Trophoblast cell (in vitro differentiated cells and primary cell): ENCODE results near the gene BPHL.
"Not testable (repeated sequence)": the region's sequence is repeated elsewhere in the genome, so short reads cannot be mapped to it uniquely, and the experiment has no call there.

Source experiments
- DNase-seq, 2 donors: peaks; one replicate each; pipeline ENCODE4 v3.0.0-alpha.2; 2016
- H2AFZ ChIP-seq: 2 replicates; pipeline ENCODE4 v1.6.1; 2013; ENCODE audit warnings: low read length, moderate library complexity, mild to moderate bottlenecking; ENCODE audit not compliant: insufficient read depth, poor library complexity
- H2AK5ac ChIP-seq: 2 replicates; pipeline ENCODE4 v1.6.1; 2013; ENCODE audit warnings: mild to moderate bottlenecking, low read length
- H2BK120ac ChIP-seq: 2 replicates; pipeline ENCODE4 v1.6.1; 2013; ENCODE audit warnings: low read length, mild to moderate bottlenecking, moderate library complexity; ENCODE audit not compliant: insufficient read depth, poor library complexity
- H2BK12ac ChIP-seq: 2 replicates; pipeline ENCODE4 v1.6.1; 2013; ENCODE audit warnings: mild to moderate bottlenecking, low read length, moderate library complexity
- H2BK5ac ChIP-seq: 2 replicates; pipeline ENCODE4 v1.6.1; 2013; ENCODE audit warnings: low read length, low read depth, moderate library complexity, mild to moderate bottlenecking; ENCODE audit not compliant: poor library complexity
- H3K14ac ChIP-seq: 2 replicates; pipeline ENCODE4 v1.6.1; 2013; ENCODE audit warnings: mild to moderate bottlenecking, low read length
- H3K18ac ChIP-seq: 2 replicates; pipeline ENCODE4 v1.6.1; 2013; ENCODE audit warnings: mild to moderate bottlenecking, low read length
- H3K23ac ChIP-seq: 2 replicates; pipeline ENCODE4 v1.6.1; 2013; ENCODE audit warnings: low read length
- H3K27ac ChIP-seq: 2 replicates; pipeline ENCODE4 v1.5.1; 2013; ENCODE audit warnings: low read depth, mild to moderate bottlenecking, inconsistent platforms, low read length, moderate library complexity
- H3K27me3 ChIP-seq: 2 replicates; pipeline ENCODE4 v1.6.1; 2013; ENCODE audit warnings: inconsistent platforms, mild to moderate bottlenecking, low read length, moderate library complexity; ENCODE audit not compliant: insufficient read depth
- H3K36me3 ChIP-seq, 2 experiments: 1 replicate in 1 of 2; 2 replicates in 1 of 2; pipeline ENCODE4 v1.6.1; 2013; ENCODE audit warnings: low read length in 2 of 2, mild to moderate bottlenecking in 2 of 2, moderate library complexity in 1 of 2; ENCODE audit not compliant: insufficient read depth in 2 of 2, control insufficient read depth in 1 of 2
- H3K4ac ChIP-seq: 2 replicates; pipeline ENCODE4 v1.6.1; 2013; ENCODE audit warnings: low read depth, mild to moderate bottlenecking, low read length, moderate library complexity
- H3K4me1 ChIP-seq, 2 experiments: 1 replicate in 1 of 2; 2 replicates in 1 of 2; pipeline ENCODE4 v1.6.1; 2013; ENCODE audit warnings: low read length in 2 of 2, mild to moderate bottlenecking in 2 of 2, moderate library complexity in 1 of 2; ENCODE audit not compliant: insufficient read depth in 2 of 2, control insufficient read depth in 1 of 2
- H3K4me2 ChIP-seq: 2 replicates; pipeline ENCODE4 v1.6.1; 2013; ENCODE audit warnings: inconsistent platforms, mild to moderate bottlenecking, low read length, moderate library complexity
- H3K4me3 ChIP-seq: 2 replicates; pipeline ENCODE4 v1.5.1; 2013; ENCODE audit warnings: mild to moderate bottlenecking, low read depth, low read length, inconsistent platforms
- H3K79me1 ChIP-seq: one replicate; pipeline ENCODE4 v1.6.1; 2013; ENCODE audit warnings: low read length
- H3K79me2 ChIP-seq: 2 replicates; pipeline ENCODE4 v1.6.1; 2013; ENCODE audit warnings: low read length, mild to moderate bottlenecking; ENCODE audit not compliant: control insufficient read depth, insufficient read depth, poor library complexity
- H3K9ac ChIP-seq: 2 replicates; pipeline ENCODE4 v1.6.1; 2013; ENCODE audit warnings: mild to moderate bottlenecking, low read length
- H3K9me3 ChIP-seq: 2 replicates; pipeline ENCODE4 v1.6.1; 2013; ENCODE audit warnings: low read depth, mild to moderate bottlenecking, control low read depth, inconsistent platforms, low read length; ENCODE audit not compliant: insufficient read depth
- H4K12ac ChIP-seq: 2 replicates; pipeline ENCODE4 v1.6.1; 2013; ENCODE audit warnings: low read depth, mild to moderate bottlenecking, low read length, moderate library complexity
- H4K8ac ChIP-seq: 2 replicates; pipeline ENCODE4 v1.6.1; 2013; ENCODE audit warnings: low read depth, mild to moderate bottlenecking, low read length, moderate library complexity
- H4K91ac ChIP-seq: one replicate; pipeline ENCODE4 v1.6.1; 2013; ENCODE audit warnings: low read depth, mild to moderate bottlenecking, low read length, moderate library complexity
- WGBS: extraction: QIAGEN DNeasy Blood & Tissue Kit; methylation state at CpG from one replicate; pipeline ENCODE4 v1.1.7; 2013; ENCODE audit warnings: missing lambda C conversion rate; ENCODE audit not compliant: insufficient read length, insufficient coverage; ENCODE audit errors: extremely low coverage; 5-methylcytosine and 5-hydroxymethylcytosine counted together

BPHL gene

DNA sequence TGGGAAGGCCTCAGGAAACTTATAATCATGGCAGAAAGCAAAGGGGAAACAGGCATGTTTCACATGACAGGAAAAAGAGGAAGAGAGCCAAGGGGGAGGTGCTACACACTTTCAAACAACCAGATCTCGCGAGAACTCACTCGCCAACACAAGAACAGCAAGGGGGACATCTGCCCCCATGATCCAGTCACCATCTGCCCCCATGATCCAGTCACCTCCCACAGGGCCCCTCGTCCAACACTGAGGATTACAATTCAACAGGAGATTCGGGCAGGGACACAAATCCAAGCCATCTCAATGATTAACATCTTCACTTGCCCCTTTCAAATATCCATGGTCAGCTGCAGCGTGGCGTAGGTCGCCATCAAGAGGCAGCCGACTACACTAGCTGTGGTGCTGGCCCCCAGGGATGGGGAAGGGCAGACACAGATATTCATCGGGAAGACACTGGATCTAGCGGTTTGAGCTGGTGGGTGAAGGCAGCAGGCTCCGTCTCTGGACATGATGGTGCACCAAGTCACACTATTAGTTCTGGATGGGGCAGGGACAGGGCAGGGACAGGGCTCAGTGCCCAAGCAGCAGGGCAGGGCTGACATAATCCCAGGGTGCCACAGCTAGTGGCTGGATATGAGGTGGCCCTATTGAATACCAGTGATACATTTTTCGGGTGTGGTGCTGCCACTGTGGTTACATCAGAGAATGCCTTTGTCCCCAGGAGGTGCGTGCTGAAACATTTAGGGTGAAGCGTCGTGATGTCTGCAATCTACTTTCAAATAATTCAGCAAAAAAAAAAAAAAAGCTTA is 77.4 kb downstream of the BPHL start:
- Histone ChIP-seq H2BK12ac (no peak overlapping the region), H3K36me3 (no peaks in the 10 kb centered on the region), H3K27ac (no peak overlapping the region), H3K9ac (no peak overlapping the region), H2BK120ac (no peak overlapping the region), H2BK5ac (no peak overlapping the region), H3K27me3 (peaks cover 2% of the 10 kb centered on the region), H3K4me1 (peaks cover 3 to 9% of the 10 kb centered on the region in 2 experiments), H3K79me2 (no peaks in the 10 kb centered on the region), H2AFZ (no peak overlapping the region), H3K4me2 (no peak overlapping the region), H3K79me1 (peaks cover 1% of the 10 kb centered on the region), H3K9me3 (peaks cover 6% of the 10 kb centered on the region), H3K4ac (no peak overlapping the region), H4K8ac (peak overlapping the region; percentile 31), H3K14ac (no peak overlapping the region), H3K23ac (no peak overlapping the region), H3K4me3 (peak overlapping the region; percentile 33), H3K18ac (no peak overlapping the region), H4K91ac (no peak overlapping the region), H2AK5ac (no peak overlapping the region), H4K12ac (peak overlapping the region; percentile 35)
- no CpG with 5 or more reads among the region's 16 CpGs for whole genome bisulfite sequencing
- peak in 1 of 2 donors; percentile 49 for DNase-seq

DNA sequence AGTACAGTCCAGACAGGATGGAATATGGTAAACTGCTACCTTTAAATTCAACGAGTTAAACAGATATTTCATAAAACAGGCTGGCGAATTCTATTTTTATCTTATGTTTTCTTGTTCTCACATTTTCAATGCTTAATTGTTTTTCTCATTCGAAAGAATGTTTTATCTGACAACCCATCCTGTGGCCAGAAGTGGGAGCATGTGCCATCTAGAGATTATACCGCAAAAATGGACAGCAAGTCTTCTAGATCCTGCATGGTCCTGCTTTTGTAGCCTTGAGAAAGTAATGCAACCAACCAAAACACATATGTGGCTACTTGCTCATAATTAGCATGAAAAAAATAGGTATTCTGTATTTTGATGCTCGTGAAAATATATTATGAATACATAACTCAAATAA is 78.3 kb downstream of the BPHL start:
- H3K14ac ChIP-seq: no peak overlapping the region
- no peak overlapping the region for H2BK5ac ChIP-seq
- H4K91ac ChIP-seq: no peak overlapping the region
- H3K23ac ChIP-seq: no peak overlapping the region
- peaks cover 3 to 9% of the 10 kb centered on the region in 2 experiments for H3K4me1 ChIP-seq
- H3K27ac ChIP-seq: no peak overlapping the region
- H3K79me2 ChIP-seq: no peaks in the 10 kb centered on the region
- no peak overlapping the region for H3K18ac ChIP-seq
- no CpG with 5 or more reads among the region's 5 CpGs for WGBS
- H3K4me3 ChIP-seq: no peak overlapping the region
- no peak overlapping the region for H2BK12ac ChIP-seq
- H3K4me2 ChIP-seq: no peak overlapping the region
- no peak overlapping the region for H4K8ac ChIP-seq
- H3K4ac ChIP-seq: no peak overlapping the region
- peaks cover 6% of the 10 kb centered on the region for H3K9me3 ChIP-seq
- H2BK120ac ChIP-seq: no peak overlapping the region
- H2AK5ac ChIP-seq: no peak overlapping the region
- no peak overlapping the region for H4K12ac ChIP-seq
- DNase-seq: no peak
- no peaks in the 10 kb centered on the region for H3K36me3 ChIP-seq
- H3K9ac ChIP-seq: no peak overlapping the region
- no peak overlapping the region for H2AFZ ChIP-seq
- peaks cover 1% of the 10 kb centered on the region for H3K79me1 ChIP-seq
- peaks cover 2% of the 10 kb centered on the region for H3K27me3 ChIP-seq

DNA sequence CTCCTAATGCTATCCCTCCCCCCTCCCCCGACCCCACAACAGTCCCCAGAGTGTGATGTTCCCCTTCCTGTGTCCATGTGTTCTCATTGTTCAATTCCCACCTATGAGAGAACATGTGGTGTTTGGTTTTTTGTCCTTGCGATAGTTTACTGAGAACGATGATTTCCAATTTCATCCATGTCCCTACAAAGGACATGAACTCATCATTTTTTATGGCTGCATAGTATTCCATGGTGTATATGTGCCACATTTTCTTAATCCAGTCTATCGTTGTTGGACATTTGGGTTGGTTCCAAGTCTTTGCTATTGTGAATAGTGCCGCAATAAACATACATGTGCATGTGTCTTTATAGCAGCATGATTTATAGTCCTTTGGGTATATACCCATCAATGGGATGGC is 79.2 kb downstream of the BPHL start:
- not testable (repeated sequence) for H2BK120ac ChIP-seq, H4K8ac ChIP-seq, H3K36me3 ChIP-seq, H3K18ac ChIP-seq, H3K9me3 ChIP-seq, H3K4me1 ChIP-seq, H3K4me2 ChIP-seq, H2BK12ac ChIP-seq, H3K27ac ChIP-seq, H2BK5ac ChIP-seq, H3K79me2 ChIP-seq, H4K12ac ChIP-seq, H4K91ac ChIP-seq, H2AK5ac ChIP-seq, H3K9ac ChIP-seq, H3K4ac ChIP-seq, H2AFZ ChIP-seq, H3K23ac ChIP-seq, DNase-seq, H3K4me3 ChIP-seq, H3K27me3 ChIP-seq, H3K79me1 ChIP-seq, H3K14ac ChIP-seq
- WGBS: no CpG with 5 or more reads among the region's 5 CpGs

DNA sequence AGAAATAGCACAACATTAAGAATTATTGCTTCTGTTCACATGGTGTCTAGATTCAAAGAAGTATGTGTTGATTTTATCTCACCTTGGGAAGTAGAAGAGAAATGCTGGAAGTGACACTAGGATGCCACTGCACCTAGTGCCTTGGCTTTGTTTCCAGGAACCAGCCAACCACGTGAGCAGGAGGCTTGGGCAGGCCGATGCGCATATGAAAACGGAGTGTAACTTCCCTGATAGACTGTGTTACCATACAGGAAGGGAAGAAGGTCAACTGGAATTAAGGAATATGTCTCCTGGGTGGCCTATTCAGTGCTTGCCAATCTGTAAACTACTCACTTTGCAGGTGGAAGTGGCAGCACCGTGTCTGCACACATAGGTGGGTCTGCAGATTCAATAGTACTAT is 80.9 kb downstream of the BPHL start:
- Histone ChIP-seq H2BK120ac (no peak overlapping the region), H2AFZ (no peak overlapping the region), H3K27me3 (peaks cover 2% of the 10 kb centered on the region), H3K36me3 (no peaks in the 10 kb centered on the region), H4K91ac (no peak overlapping the region), H3K9me3 (peaks cover 6% of the 10 kb centered on the region), H4K8ac (no peak overlapping the region), H3K14ac (no peak overlapping the region), H3K79me1 (peaks cover 1% of the 10 kb centered on the region), H3K9ac (peak overlapping the region; percentile 10), H3K4me3 (no peak overlapping the region), H3K4me2 (no peak overlapping the region), H3K27ac (no peak overlapping the region), H2AK5ac (no peak overlapping the region), H3K4me1 (peaks cover 3 to 9% of the 10 kb centered on the region in 2 experiments), H4K12ac (no peak overlapping the region), H3K18ac (no peak overlapping the region), H3K4ac (no peak overlapping the region), H2BK5ac (no peak overlapping the region), H3K79me2 (no peaks in the 10 kb centered on the region), H3K23ac (no peak overlapping the region), H2BK12ac (no peak overlapping the region)
- no peak for DNase-seq
- WGBS: no CpG with 5 or more reads among the region's 5 CpGs
